ENCODE measurements around the gene DEPDC7. TPM values are rescaled to one million over a fixed set of nuclear protein-coding genes. Genes with fewer than 3 reads are reported as not detected.
"Not testable (repeated sequence)": the region's sequence is repeated elsewhere in the genome, so short reads cannot be mapped to it uniquely, and the experiment has no call there.

The DEPDC7 gene
- 1 to 10 TPM; 1.1 TPM for total RNA-seq

GRCh38 chr11:33015621-33016551, at the start of gene DEPDC7:
DEPDC7 (plus strand) TSS chr11:33015878; CDS start chr11:33015956, 78 bp downstream.
- POLR2A ChIA-PET = interaction anchor here (0.8 to 2.0 kb wide), 4 partner anchors 16 to 30 kb away, joined by 3 to 14 read pairs (median 3); partner anchors contain the start of gene TCP11L1
- no peaks in the 10 kb centered on the region for H3K9me3 Mint-ChIP-seq
- DNase-seq = peak; percentile 77
- H3K36me3 Mint-ChIP-seq (ENCODE audit: low read depth) = no peaks in the 10 kb centered on the region
- peaks cover 25% of the 10 kb centered on the region for H3K4me1 Mint-ChIP-seq
- CTCF ChIA-PET = interaction anchor here (0.5 to 3.6 kb wide), 4 partner anchors 23 to 315 kb away, joined by 3 to 11 read pairs (median 6); no protein-coding TSS in a partner anchor
- peak within 1 kb of the TSS; percentile 75 for H3K4me3 Mint-ChIP-seq
- peaks cover 61% of the 10 kb centered on the region for H3K27me3 Mint-ChIP-seq
- no peak within 1 kb of the TSS for H3K27ac Mint-ChIP-seq

- peaks cover 5% of the 10 kb centered on the region for H3K4me1 Mint-ChIP-seq
- ChIA-PET CTCF (interaction anchor here (3.1 kb wide), 1 partner anchor 97 kb away, joined by 18 read pairs; no protein-coding TSS in a partner anchor), POLR2A (no interaction called here)
- H3K9me3 Mint-ChIP-seq = no peaks in the 10 kb centered on the region
- H3K36me3 Mint-ChIP-seq (ENCODE audit: low read depth) = peaks cover 7% of the 10 kb centered on the region
- no peaks in the 10 kb centered on the region for H3K27me3 Mint-ChIP-seq
- H3K4me3 Mint-ChIP-seq = no peak overlapping the region
- no peak overlapping the region for H3K27ac Mint-ChIP-seq
- no peak for DNase-seq
Measured at GRCh38 chr11:32968541-32968940, 47.1 kb upstream of the DEPDC7 start.

GRCh38 chr11:32972233-32972632, 43.4 kb upstream of the DEPDC7 start:
- H3K4me1 Mint-ChIP-seq; H3K27ac Mint-ChIP-seq; H3K27me3 Mint-ChIP-seq; H3K4me3 Mint-ChIP-seq; H3K9me3 Mint-ChIP-seq; POLR2A ChIA-PET; DNase-seq; H3K36me3 Mint-ChIP-seq (ENCODE audit: low read depth): not testable (repeated sequence)
- CTCF ChIA-PET = interaction anchor here (1.1 to 1.2 kb wide), 2 partner anchors 12 to 54 kb away, joined by 3 read pairs; no protein-coding TSS in a partner anchor

- Mint-ChIP-seq H3K27ac (no peak overlapping the region), H3K27me3 (no peaks in the 10 kb centered on the region), H3K4me1 (no peaks in the 10 kb centered on the region), H3K4me3 (no peak overlapping the region), H3K36me3 (ENCODE audit: low read depth) (peaks cover 6% of the 10 kb centered on the region), H3K9me3 (no peaks in the 10 kb centered on the region)
- CTCF ChIA-PET = interaction anchor here (0.6 kb wide), 1 partner anchor 105 kb away, joined by 3 read pairs; no protein-coding TSS in a partner anchor
- no peak for DNase-seq
- POLR2A ChIA-PET = no interaction called here
Measured at GRCh38 chr11:32972781-32973180, 42.9 kb upstream of the DEPDC7 start.

- Mint-ChIP-seq H3K4me1 (no peaks in the 10 kb centered on the region), H3K9me3 (no peaks in the 10 kb centered on the region), H3K27ac (no peak overlapping the region), H3K36me3 (ENCODE audit: low read depth) (no peaks in the 10 kb centered on the region), H3K4me3 (no peak overlapping the region), H3K27me3 (no peaks in the 10 kb centered on the region)
- no peak for DNase-seq
- ChIA-PET POLR2A (no interaction called here), CTCF (interaction anchor here (1.7 kb wide), 1 partner anchor 81 kb away, joined by 5 read pairs; no protein-coding TSS in a partner anchor)
Measured at GRCh38 chr11:32982626-32983025, 33.1 kb upstream of the DEPDC7 start.

GRCh38 chr11:32983506-32983905, 32.2 kb upstream of the DEPDC7 start:
- Mint-ChIP-seq H3K27me3 (no peaks in the 10 kb centered on the region), H3K9me3 (no peaks in the 10 kb centered on the region), H3K4me1 (no peaks in the 10 kb centered on the region), H3K27ac (no peak overlapping the region), H3K4me3 (no peak overlapping the region), H3K36me3 (ENCODE audit: low read depth) (no peaks in the 10 kb centered on the region)
- ChIA-PET CTCF (interaction anchor here (1.7 kb wide), 2 partner anchors 80 to 82 kb away, joined by 5 to 6 read pairs; no protein-coding TSS in a partner anchor), POLR2A (interaction anchor here (1.0 kb wide), 1 partner anchor 23 kb away, joined by 3 read pairs; no protein-coding TSS in a partner anchor)
- DNase-seq = no peak

GRCh38 chr11:32985600-32985999, 30.1 kb upstream of the DEPDC7 start:
- no peaks in the 10 kb centered on the region for H3K36me3 Mint-ChIP-seq (ENCODE audit: low read depth)

GRCh38 chr11:32987851-32988250, 27.8 kb upstream of the DEPDC7 start:
- peaks cover 2% of the 10 kb centered on the region for H3K27me3 Mint-ChIP-seq
- H3K36me3 Mint-ChIP-seq (ENCODE audit: low read depth) = no peaks in the 10 kb centered on the region
- no peak for DNase-seq
- peaks cover 6% of the 10 kb centered on the region for H3K9me3 Mint-ChIP-seq
- ChIA-PET CTCF (no interaction called here), POLR2A (no interaction called here)
- no peak overlapping the region for H3K4me3 Mint-ChIP-seq
- no peaks in the 10 kb centered on the region for H3K4me1 Mint-ChIP-seq
- H3K27ac Mint-ChIP-seq = no peak overlapping the region

More at GRCh38 chr11:32985600-32985999, 30.1 kb upstream of the DEPDC7 start:
- no peak for DNase-seq
- Mint-ChIP-seq H3K27me3 (no peaks in the 10 kb centered on the region), H3K27ac (no peak overlapping the region), H3K4me1 (no peaks in the 10 kb centered on the region), H3K9me3 (no peaks in the 10 kb centered on the region), H3K4me3 (no peak overlapping the region)
- POLR2A ChIA-PET = interaction anchor here (1.5 kb wide), 1 partner anchor 30 kb away, joined by 3 read pairs; the partner anchor contains the start of gene DEPDC7
- CTCF ChIA-PET = interaction anchor here (0.7 kb wide), 2 partner anchors 144 to 427 kb away, joined by 3 to 5 read pairs; no protein-coding TSS in a partner anchor

GRCh38 chr11:32990481-32990880, 25.2 kb upstream of the DEPDC7 start:
- ChIA-PET CTCF (interaction anchor here (0.6 to 1.3 kb wide), 2 partner anchors 68 to 75 kb away, joined by 4 read pairs; no protein-coding TSS in a partner anchor), POLR2A (no interaction called here)
- Mint-ChIP-seq H3K4me1 (no peaks in the 10 kb centered on the region), H3K4me3 (no peak overlapping the region), H3K27me3 (peaks cover 16% of the 10 kb centered on the region), H3K9me3 (peaks cover 6% of the 10 kb centered on the region), H3K27ac (no peak overlapping the region), H3K36me3 (ENCODE audit: low read depth) (no peaks in the 10 kb centered on the region)
- DNase-seq = no peak

- no peak overlapping the region for H3K4me3 Mint-ChIP-seq
- H3K9me3 Mint-ChIP-seq = peaks cover 6% of the 10 kb centered on the region
- no peak overlapping the region for H3K27ac Mint-ChIP-seq
- CTCF ChIA-PET = interaction anchor here (1.3 kb wide), 1 partner anchor 74 kb away, joined by 4 read pairs; no protein-coding TSS in a partner anchor
- no peak for DNase-seq
- POLR2A ChIA-PET = no interaction called here
- H3K27me3 Mint-ChIP-seq = peaks cover 23% of the 10 kb centered on the region
- no peaks in the 10 kb centered on the region for H3K36me3 Mint-ChIP-seq (ENCODE audit: low read depth)
- no peaks in the 10 kb centered on the region for H3K4me1 Mint-ChIP-seq
Measured at GRCh38 chr11:32991427-32991826, 24.3 kb upstream of the DEPDC7 start.

- Mint-ChIP-seq H3K4me3 (no peak overlapping the region), H3K4me1 (no peaks in the 10 kb centered on the region), H3K27ac (no peak overlapping the region), H3K27me3 (peaks cover 27% of the 10 kb centered on the region), H3K36me3 (ENCODE audit: low read depth) (no peaks in the 10 kb centered on the region), H3K9me3 (peaks cover 6% of the 10 kb centered on the region)
- no peak for DNase-seq
- POLR2A ChIA-PET = no interaction called here
- CTCF ChIA-PET = no interaction called here
Measured at GRCh38 chr11:32991898-32992297, 23.8 kb upstream of the DEPDC7 start.

GRCh38 chr11:33000181-33000580, 15.5 kb upstream of the DEPDC7 start:
- H3K4me1 Mint-ChIP-seq = peaks cover 6% of the 10 kb centered on the region
- H3K27me3 Mint-ChIP-seq = peaks cover 43% of the 10 kb centered on the region
- ChIA-PET POLR2A (interaction anchor here (0.8 kb wide), 1 partner anchor 39 kb away, joined by 3 read pairs; no protein-coding TSS in a partner anchor), CTCF (interaction anchor here (0.6 to 1.6 kb wide), 2 partner anchors 65 to 398 kb away, joined by 3 to 4 read pairs; no protein-coding TSS in a partner anchor)
- H3K4me3 Mint-ChIP-seq = no peak overlapping the region
- peaks cover 7% of the 10 kb centered on the region for H3K36me3 Mint-ChIP-seq (ENCODE audit: low read depth)
- DNase-seq = no peak
- H3K9me3 Mint-ChIP-seq = peaks cover 13% of the 10 kb centered on the region
- no peak overlapping the region for H3K27ac Mint-ChIP-seq

GRCh38 chr11:33001281-33001680, 14.4 kb upstream of the DEPDC7 start:
- ChIA-PET CTCF (interaction anchor here (1.6 kb wide), 1 partner anchor 64 kb away, joined by 3 read pairs; no protein-coding TSS in a partner anchor), POLR2A (no interaction called here)

More at GRCh38 chr11:33001281-33001680, 14.4 kb upstream of the DEPDC7 start:
- Mint-ChIP-seq H3K36me3 (ENCODE audit: low read depth) (peaks cover 7% of the 10 kb centered on the region), H3K9me3 (peaks cover 13% of the 10 kb centered on the region), H3K4me3 (no peak overlapping the region), H3K27ac (no peak overlapping the region), H3K27me3 (peaks cover 42% of the 10 kb centered on the region), H3K4me1 (peaks cover 13% of the 10 kb centered on the region)
- no peak for DNase-seq
